ENCODE measurements around the gene TBC1D22B. TPM values are rescaled to one million over a fixed set of nuclear protein-coding genes. Genes with fewer than 3 reads are reported as not detected.

TBC1D22B gene
- polyA plus RNA-seq, 2 of the 4 experiments (the other 2 are of a cell fraction), result 5.7 to 6.4 TPM

- Histone ChIP-seq H3K4me1 (peaks cover 14% of the 10 kb centered on the region; the same call in 2 of the 3 replicates), H3K27ac (no peak overlapping the region), H3K9me3 (no peaks in the 10 kb centered on the region), H3K4me3 (no peak overlapping the region), H3K4me2 (no peak overlapping the region)
- no peak for DNase-seq (ENCODE audit: low read depth in 1 of 2, low spot score in 1 of 2)
- POLR2A ChIA-PET, result no interaction called here
- ATAC-seq, result no peak
- 90% methylated on average over 3 of the region's 3 CpGs for WGBS (ENCODE audit: missing lambda C conversion rate)
- TF ChIP-seq RCOR1 (IDR thresholded peaks at IDR 0.05; ENCODE audit: low read depth, low read length), result no peak
- no peak for TF ChIP-seq FOSL2 (IDR thresholded peaks at IDR 0.05)
- no peak for TF ChIP-seq FOSL2 (CRISPR knock-in tag; IDR thresholded peaks at IDR 0.05)
- no peak for TF ChIP-seq NPAS2 (CRISPR knock-in tag; IDR thresholded peaks at IDR 0.05; ENCODE audit: borderline replicate concordance)
- TF ChIP-seq, protein P1, sequence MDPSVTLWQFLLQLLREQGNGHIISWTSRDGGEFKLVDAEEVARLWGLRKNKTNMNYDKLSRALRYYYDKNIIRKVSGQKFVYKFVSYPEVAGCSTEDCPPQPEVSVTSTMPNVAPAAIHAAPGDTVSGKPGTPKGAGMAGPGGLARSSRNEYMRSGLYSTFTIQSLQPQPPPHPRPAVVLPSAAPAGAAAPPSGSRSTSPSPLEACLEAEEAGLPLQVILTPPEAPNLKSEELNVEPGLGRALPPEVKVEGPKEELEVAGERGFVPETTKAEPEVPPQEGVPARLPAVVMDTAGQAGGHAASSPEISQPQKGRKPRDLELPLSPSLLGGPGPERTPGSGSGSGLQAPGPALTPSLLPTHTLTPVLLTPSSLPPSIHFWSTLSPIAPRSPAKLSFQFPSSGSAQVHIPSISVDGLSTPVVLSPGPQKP (IDR thresholded peaks at IDR 0.05; ENCODE audit: low read depth, low read length), result no peak
- no peak for TF ChIP-seq POLR2AphosphoS2 (conservative IDR thresholded peaks at IDR 0.05; ENCODE audit: low read length)
- TF ChIP-seq CHD2 (IDR thresholded peaks at IDR 0.05; ENCODE audit: low read length, partially characterized antibody), result no peak
- TF ChIP-seq FOXS1 (CRISPR knock-in tag; IDR thresholded peaks at IDR 0.05), result no peak
- no peak for TF ChIP-seq EHMT2 (IDR thresholded peaks at IDR 0.05; ENCODE audit: low read depth)
- no peak for TF ChIP-seq NFE2L2 (conservative IDR thresholded peaks at IDR 0.05; ENCODE audit: low read length)
- TF ChIP-seq HES2 (IDR thresholded peaks at IDR 0.05), result no peak
- no peak for TF ChIP-seq RFX5 (IDR thresholded peaks at IDR 0.05)
- no peak for TF ChIP-seq SMC3 (IDR thresholded peaks at IDR 0.05)
- no peak for TF ChIP-seq TFCP2L1 (CRISPR knock-in tag; IDR thresholded peaks at IDR 0.05)
- no peak for TF ChIP-seq JUNB (IDR thresholded peaks at IDR 0.05)
- TF ChIP-seq RNF2 (IDR thresholded peaks at IDR 0.05; ENCODE audit: borderline replicate concordance, low read depth), result no peak
- TF ChIP-seq FOSB (CRISPR knock-in tag; IDR thresholded peaks at IDR 0.05), result no peak
- TF ChIP-seq, protein P2, sequence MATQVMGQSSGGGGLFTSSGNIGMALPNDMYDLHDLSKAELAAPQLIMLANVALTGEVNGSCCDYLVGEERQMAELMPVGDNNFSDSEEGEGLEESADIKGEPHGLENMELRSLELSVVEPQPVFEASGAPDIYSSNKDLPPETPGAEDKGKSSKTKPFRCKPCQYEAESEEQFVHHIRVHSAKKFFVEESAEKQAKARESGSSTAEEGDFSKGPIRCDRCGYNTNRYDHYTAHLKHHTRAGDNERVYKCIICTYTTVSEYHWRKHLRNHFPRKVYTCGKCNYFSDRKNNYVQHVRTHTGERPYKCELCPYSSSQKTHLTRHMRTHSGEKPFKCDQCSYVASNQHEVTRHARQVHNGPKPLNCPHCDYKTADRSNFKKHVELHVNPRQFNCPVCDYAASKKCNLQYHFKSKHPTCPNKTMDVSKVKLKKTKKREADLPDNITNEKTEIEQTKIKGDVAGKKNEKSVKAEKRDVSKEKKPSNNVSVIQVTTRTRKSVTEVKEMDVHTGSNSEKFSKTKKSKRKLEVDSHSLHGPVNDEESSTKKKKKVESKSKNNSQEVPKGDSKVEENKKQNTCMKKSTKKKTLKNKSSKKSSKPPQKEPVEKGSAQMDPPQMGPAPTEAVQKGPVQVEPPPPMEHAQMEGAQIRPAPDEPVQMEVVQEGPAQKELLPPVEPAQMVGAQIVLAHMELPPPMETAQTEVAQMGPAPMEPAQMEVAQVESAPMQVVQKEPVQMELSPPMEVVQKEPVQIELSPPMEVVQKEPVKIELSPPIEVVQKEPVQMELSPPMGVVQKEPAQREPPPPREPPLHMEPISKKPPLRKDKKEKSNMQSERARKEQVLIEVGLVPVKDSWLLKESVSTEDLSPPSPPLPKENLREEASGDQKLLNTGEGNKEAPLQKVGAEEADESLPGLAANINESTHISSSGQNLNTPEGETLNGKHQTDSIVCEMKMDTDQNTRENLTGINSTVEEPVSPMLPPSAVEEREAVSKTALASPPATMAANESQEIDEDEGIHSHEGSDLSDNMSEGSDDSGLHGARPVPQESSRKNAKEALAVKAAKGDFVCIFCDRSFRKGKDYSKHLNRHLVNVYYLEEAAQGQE (IDR thresholded peaks at IDR 0.05), result no peak
- TF ChIP-seq RAD21 (conservative IDR thresholded peaks at IDR 0.05 in 1 of 2, IDR thresholded peaks at IDR 0.05 in 1 of 2), result no peak
- FAIRE-seq, result no peak
- CTCF ChIA-PET, result interaction anchor here (0.5 to 1.2 kb wide), 2 partner anchors 29 to 563 kb away, joined by 3 read pairs; no protein-coding TSS in a partner anchor
Measured at GRCh38 chr6:37366910-37367309, 109.3 kb downstream of the TBC1D22B start.

- TF ChIP-seq ESRRA (IDR thresholded peaks at IDR 0.05; ENCODE audit: borderline replicate concordance, low read length) (no peak), CHD4 (IDR thresholded peaks at IDR 0.05; ENCODE audit: borderline replicate concordance) (no peak), HOXB13 (CRISPR knock-in tag; IDR thresholded peaks at IDR 0.05; ENCODE audit: low read depth) (no peak), RARB (CRISPR knock-in tag; IDR thresholded peaks at IDR 0.05) (no peak), HES2 (IDR thresholded peaks at IDR 0.05) (no peak)
- no peak for FAIRE-seq
- WGBS (ENCODE audit: missing lambda C conversion rate), result 95% methylated on average over 1 of the region's 1 CpG
- H3K4me3 ChIP-seq, result no peak overlapping the region
- POLR2A ChIA-PET, result no interaction called here
- H3K27ac ChIP-seq, result no peak overlapping the region
- H3K9me3 ChIP-seq, result no peaks in the 10 kb centered on the region
- no peak overlapping the region for H3K4me2 ChIP-seq
- no peak for DNase-seq (ENCODE audit: low read depth in 1 of 2, low spot score in 1 of 2)
- no peak for ATAC-seq
- H3K4me1 ChIP-seq, result peaks cover 14% of the 10 kb centered on the region; the same call in 2 of the 3 replicates
- CTCF ChIA-PET, result interaction anchor here (1.6 kb wide), 1 partner anchor 12 kb away, joined by 15 read pairs; no protein-coding TSS in a partner anchor
Measured at GRCh38 chr6:37368961-37369320, 111.4 kb downstream of the TBC1D22B start.
